OCI-LY1 (cell line): ENCODE results near the gene ITPRID1.
"Not testable (repeated sequence)": the region's sequence is repeated elsewhere in the genome, so short reads cannot be mapped to it uniquely, and the experiment has no call there.

Source experiments
- H2AFZ ChIP-seq: fragments of 200-600 bp; sonication (generic), shearing (Covaris generic); 2 replicates; pipeline ENCODE4 v1.6.0; 2014; ENCODE audit warnings: antibody characterized with exemption, mild to moderate bottlenecking, low read length
- H3F3A ChIP-seq: fragments of 200-600 bp; sonication (generic), shearing (Covaris generic); 2 replicates; pipeline ENCODE4 v1.6.0; 2014; ENCODE audit warnings: mild to moderate bottlenecking, antibody characterized with exemption, low read length, moderate library complexity; ENCODE audit not compliant: insufficient read depth
- H3K27ac ChIP-seq: fragments of 200-600 bp; sonication (generic); 2 replicates; pipeline ENCODE4 v1.5.1; 2014; ENCODE audit warnings: low read length, mixed run types, mild to moderate bottlenecking, low read depth; ENCODE audit not compliant: poor library complexity, severe bottlenecking
- H3K27me3 ChIP-seq: fragments of 200-600 bp; sonication (generic); 2 replicates; pipeline ENCODE4 v1.6.0; 2014; ENCODE audit warnings: antibody characterized with exemption, mild to moderate bottlenecking, low read length, moderate library complexity; ENCODE audit not compliant: insufficient read depth
- H3K36me3 ChIP-seq: fragments of 200-600 bp; sonication (generic); 2 replicates; pipeline ENCODE4 v1.6.1; 2014; ENCODE audit warnings: mild to moderate bottlenecking, antibody characterized with exemption, low read length, moderate library complexity, mixed read lengths; ENCODE audit not compliant: insufficient read depth
- H3K4me1 ChIP-seq: fragments of 200-600 bp; sonication (generic); 2 replicates; pipeline ENCODE4 v1.5.1; 2014; ENCODE audit warnings: mild to moderate bottlenecking, low read length, moderate library complexity; ENCODE audit not compliant: insufficient read depth, severe bottlenecking
- H3K4me2 ChIP-seq: fragments of 200-600 bp; sonication (generic), shearing (Covaris generic); 2 replicates; pipeline ENCODE4 v1.6.1; 2014; ENCODE audit warnings: low read length
- H3K4me3 ChIP-seq: fragments of 200-600 bp; sonication (generic); 2 replicates; pipeline ENCODE4 v1.5.1; 2014; ENCODE audit warnings: low read length, low read depth, mild to moderate bottlenecking, mixed read lengths; ENCODE audit not compliant: poor library complexity, severe bottlenecking
- H3K79me2 ChIP-seq: fragments of 200-600 bp; shearing (Covaris generic); 2 replicates; pipeline ENCODE4 v1.6.1; 2016; ENCODE audit warnings: mixed run types, low read length, mixed read lengths; ENCODE audit not compliant: insufficient read depth
- H3K9ac ChIP-seq: fragments of 200-600 bp; sonication (generic), shearing (Covaris generic); 2 replicates; pipeline ENCODE4 v1.6.1; 2014; ENCODE audit warnings: mild to moderate bottlenecking, low read length, mixed read lengths
- H3K9me2 ChIP-seq: fragments of 200-600 bp; sonication (generic), shearing (Covaris generic); 2 replicates; pipeline ENCODE4 v1.6.1; 2014; ENCODE audit warnings: low read depth, mild to moderate bottlenecking, low read length, mixed read lengths
- H3K9me3 ChIP-seq: fragments of 200-600 bp; shearing (Covaris generic); 2 replicates; pipeline ENCODE4 v1.6.1; 2014; ENCODE audit warnings: low read length, mixed read lengths
- H4K20me1 ChIP-seq: fragments of 200-600 bp; sonication (generic), shearing (Covaris generic); 2 replicates; pipeline ENCODE4 v1.6.0; 2016; ENCODE audit warnings: mild to moderate bottlenecking, low read length; ENCODE audit not compliant: insufficient read depth
- CTCF ChIP-seq: fragments of 200-600 bp; sonication (generic), shearing (Covaris generic); IDR thresholded peaks from 2 replicates; pipeline ENCODE4 v1.5.1; 2017; ENCODE audit warnings: mild to moderate bottlenecking, antibody characterized with exemption, low read length, moderate library complexity, mixed read lengths
- EZH2 ChIP-seq: fragments of 200-600 bp; sonication (generic), shearing (Covaris generic); IDR thresholded peaks from 2 replicates; pipeline ENCODE4 v1.8.0; 2017; ENCODE audit warnings: borderline replicate concordance, mixed run types, mild to moderate bottlenecking, antibody characterized with exemption, low read length, moderate library complexity, mixed read lengths

The ITPRID1 gene

GRCh38 chr7:31521336-31522010 is 7.6 kb downstream of the ITPRID1 start:
- H3K79me2 ChIP-seq: no peaks in the 10 kb centered on the region
- H3K4me3 ChIP-seq: no peak overlapping the region
- no peaks in the 10 kb centered on the region for H3K36me3 ChIP-seq
- no peaks in the 10 kb centered on the region for H3F3A ChIP-seq
- no peaks in the 10 kb centered on the region for H4K20me1 ChIP-seq
- no peaks in the 10 kb centered on the region for H3K27me3 ChIP-seq
- H2AFZ ChIP-seq: no peak overlapping the region
- H3K4me1 ChIP-seq: no peaks in the 10 kb centered on the region
- H3K9ac ChIP-seq: no peak overlapping the region
- no peaks in the 10 kb centered on the region for H3K9me3 ChIP-seq
- no peak for TF ChIP-seq EZH2
- H3K4me2 ChIP-seq: no peak overlapping the region
- no peaks in the 10 kb centered on the region for H3K9me2 ChIP-seq
- no peak overlapping the region for H3K27ac ChIP-seq

- Histone ChIP-seq H3K4me2 (no peak overlapping the region), H3K27me3 (no peaks in the 10 kb centered on the region), H3K36me3 (no peaks in the 10 kb centered on the region), H3K27ac (no peak overlapping the region), H3K9me3 (no peaks in the 10 kb centered on the region), H3K79me2 (no peaks in the 10 kb centered on the region), H3K9ac (no peak overlapping the region), H2AFZ (no peak overlapping the region), H3F3A (no peaks in the 10 kb centered on the region), H3K9me2 (no peaks in the 10 kb centered on the region), H4K20me1 (no peaks in the 10 kb centered on the region), H3K4me1 (no peaks in the 10 kb centered on the region), H3K4me3 (no peak overlapping the region)
- TF ChIP-seq EZH2 (no peak), CTCF (no peak)
These were observed 13.0 kb downstream of the ITPRID1 start for GRCh38 chr7:31526864-31527263.

- Histone ChIP-seq H4K20me1 (no peaks in the 10 kb centered on the region), H3K79me2 (no peaks in the 10 kb centered on the region), H3K36me3 (no peaks in the 10 kb centered on the region), H3K9me3 (no peaks in the 10 kb centered on the region), H3K27me3 (no peaks in the 10 kb centered on the region), H3F3A (no peaks in the 10 kb centered on the region), H3K4me2 (no peak overlapping the region), H3K4me3 (no peak overlapping the region), H3K4me1 (no peaks in the 10 kb centered on the region), H3K9me2 (no peaks in the 10 kb centered on the region), H3K9ac (no peak overlapping the region), H3K27ac (no peak overlapping the region), H2AFZ (no peak overlapping the region)
- TF ChIP-seq CTCF (no peak), EZH2 (no peak)
These were observed 15.2 kb downstream of the ITPRID1 start for GRCh38 chr7:31529103-31529502.

- not testable (repeated sequence) for H3K4me3 ChIP-seq, H3K27me3 ChIP-seq, H4K20me1 ChIP-seq, H3K79me2 ChIP-seq, H3K4me1 ChIP-seq, H2AFZ ChIP-seq, H3K27ac ChIP-seq, H3K36me3 ChIP-seq, H3K9ac ChIP-seq, H3K4me2 ChIP-seq, H3F3A ChIP-seq, H3K9me2 ChIP-seq, H3K9me3 ChIP-seq
These were observed 26.8 kb downstream of the ITPRID1 start for GRCh38 chr7:31540651-31541185.
